Astrocyte (in vitro differentiated cells and primary cell): ENCODE results near the gene HSF2BP. TPM values are rescaled to one million over a fixed set of nuclear protein-coding genes. Genes with fewer than 3 reads are reported as not detected.

Experiments used
- DNase-seq: peaks from one replicate; pipeline ENCODE4 v3.0.0-alpha.2; 2010; ENCODE audit warnings: low read depth
- FAIRE-seq: peaks from 2 replicates; lab custom pipeline; 2011; peaks lifted over from hg19 to GRCh38; lab: Jason Lieb, UNC
- H2AFZ ChIP-seq: 2 replicates; pipeline ENCODE4 v1.6.0; 2012; ENCODE audit warnings: low read depth, low read length, inconsistent platforms
- H3K27ac ChIP-seq: 2 replicates; pipeline ENCODE4 v1.5.1; 2011; ENCODE audit warnings: low read depth, low read length, inconsistent platforms
- H3K27me3 ChIP-seq: 2 replicates; pipeline ENCODE4 v1.6.0; 2011; ENCODE audit warnings: low read length, inconsistent platforms; ENCODE audit not compliant: insufficient read depth
- H3K36me3 ChIP-seq: 2 replicates; pipeline ENCODE4 v1.5.1; 2011; ENCODE audit warnings: low read length, inconsistent platforms; ENCODE audit not compliant: insufficient read depth
- H3K4me1 ChIP-seq: 2 replicates; pipeline ENCODE4 v1.5.1; 2011; ENCODE audit warnings: low read length, inconsistent platforms; ENCODE audit not compliant: insufficient read depth
- H3K4me2 ChIP-seq: 2 replicates; pipeline ENCODE4 v1.6.0; 2012; ENCODE audit warnings: low read length, inconsistent platforms
- H3K4me3 ChIP-seq: 2 replicates; pipeline ENCODE4 v1.5.1; 2011; ENCODE audit warnings: low read depth, mild to moderate bottlenecking, low read length, inconsistent platforms; ENCODE audit not compliant: insufficient read depth
- H3K79me2 ChIP-seq: 2 replicates; pipeline ENCODE4 v1.6.0; 2012; ENCODE audit warnings: mild to moderate bottlenecking, low read length, inconsistent platforms; ENCODE audit not compliant: insufficient read depth
- H3K9ac ChIP-seq: 2 replicates; pipeline ENCODE4 v1.6.0; 2012; ENCODE audit warnings: mild to moderate bottlenecking, low read length, inconsistent platforms
- H3K9me3 ChIP-seq: 2 replicates; pipeline ENCODE4 v1.5.1; 2012; ENCODE audit warnings: low read depth, mild to moderate bottlenecking, low read length, inconsistent platforms; ENCODE audit not compliant: insufficient read depth
- H4K20me1 ChIP-seq: 2 replicates; pipeline ENCODE4 v1.6.0; 2012; ENCODE audit warnings: low read length, inconsistent platforms; ENCODE audit not compliant: insufficient read depth
- H3K27ac Mint-ChIP-seq: one replicate; pipeline ENCODE4 v1.8.0; 2021; ENCODE audit warnings: mild to moderate bottlenecking, mixed read lengths; ENCODE audit not compliant: unreplicated experiment
- H3K27me3 Mint-ChIP-seq: one replicate; pipeline ENCODE4 v1.8.0; 2021; ENCODE audit warnings: low read depth, mixed read lengths; ENCODE audit not compliant: unreplicated experiment
- H3K36me3 Mint-ChIP-seq: one replicate; pipeline ENCODE4 v1.8.0; 2021; ENCODE audit warnings: low read depth, mixed read lengths; ENCODE audit not compliant: unreplicated experiment
- H3K4me1 Mint-ChIP-seq: one replicate; pipeline ENCODE4 v1.8.0; 2021; ENCODE audit warnings: low read depth, mixed read lengths; ENCODE audit not compliant: unreplicated experiment
- H3K4me3 Mint-ChIP-seq: one replicate; pipeline ENCODE4 v1.8.0; 2021; ENCODE audit warnings: mild to moderate bottlenecking, moderate library complexity, mixed read lengths; ENCODE audit not compliant: unreplicated experiment
- H3K9me3 Mint-ChIP-seq: one replicate; pipeline ENCODE4 v1.8.0; 2021; ENCODE audit warnings: mild to moderate bottlenecking, mixed read lengths; ENCODE audit not compliant: unreplicated experiment
- CTCF ChIP-seq: IDR thresholded peaks from 2 replicates; pipeline ENCODE4 v1.5.1; 2011; ENCODE audit warnings: low read depth, mild to moderate bottlenecking, inconsistent platforms, low read length, moderate library complexity; ENCODE audit not compliant: insufficient read depth
- EZH2 ChIP-seq: IDR thresholded peaks from 2 replicates; pipeline ENCODE4 v1.6.1; 2012; ENCODE audit warnings: mild to moderate bottlenecking, low read length, inconsistent platforms; ENCODE audit not compliant: insufficient read depth
- total RNA-seq: library from RNA; stranded (reverse); gene quantifications from 2 replicates; pipeline ENCODE4 v1.2.1, GENCODE V29; 2021

HSF2BP gene
- total RNA-seq, 1 donor from 2014 or later: 3.2 TPM

GRCh38 chr21:43657355-43658087 is 1.8 kb downstream of the HSF2BP start:
- Mint-ChIP-seq H3K4me3 (no peak overlapping the region), H3K27ac (no peak overlapping the region), H3K36me3 (peaks cover 5% of the 10 kb centered on the region), H3K9me3 (no peaks in the 10 kb centered on the region), H3K4me1 (peaks cover 24% of the 10 kb centered on the region), H3K27me3 (no peaks in the 10 kb centered on the region)
- Histone ChIP-seq H3K36me3 (no peaks in the 10 kb centered on the region), H3K4me1 (peaks cover 19% of the 10 kb centered on the region), H3K9me3 (no peaks in the 10 kb centered on the region), H2AFZ (no peak overlapping the region), H3K4me2 (no peak overlapping the region), H3K27ac (no peak overlapping the region), H4K20me1 (peaks cover 15% of the 10 kb centered on the region), H3K4me3 (no peak overlapping the region), H3K79me2 (peaks cover 31% of the 10 kb centered on the region), H3K27me3 (no peaks in the 10 kb centered on the region), H3K9ac (no peak overlapping the region)
- TF ChIP-seq CTCF: no peak
- no peak for TF ChIP-seq EZH2
- no peak for DNase-seq
- FAIRE-seq: no peak

GRCh38 chr21:43654806-43655489 is 4.3 kb downstream of the HSF2BP start:
- peak overlapping the region; percentile 1 for H3K9ac ChIP-seq
- no peaks in the 10 kb centered on the region for H4K20me1 ChIP-seq
- H3K27me3 ChIP-seq: no peaks in the 10 kb centered on the region
- FAIRE-seq (no peak), DNase-seq (peak; percentile 37)
- Mint-ChIP-seq H3K9me3 (no peaks in the 10 kb centered on the region), H3K4me3 (no peak overlapping the region), H3K27ac (peak overlapping the region; percentile 54), H3K27me3 (no peaks in the 10 kb centered on the region), H3K4me1 (peaks cover 9% of the 10 kb centered on the region), H3K36me3 (peaks cover 2% of the 10 kb centered on the region)
- no peaks in the 10 kb centered on the region for H3K36me3 ChIP-seq
- no peaks in the 10 kb centered on the region for H3K9me3 ChIP-seq
- no peak overlapping the region for H3K4me3 ChIP-seq
- peaks cover 12% of the 10 kb centered on the region for H3K4me1 ChIP-seq
- no peak overlapping the region for H2AFZ ChIP-seq
- peak overlapping the region; percentile 40 for H3K4me2 ChIP-seq
- TF ChIP-seq CTCF: no peak
- TF ChIP-seq EZH2: no peak
- H3K79me2 ChIP-seq: peaks cover 5% of the 10 kb centered on the region
- peak overlapping the region; percentile 6 for H3K27ac ChIP-seq

GRCh38 chr21:43653626-43654025 is 5.7 kb downstream of the HSF2BP start:
- no peaks in the 10 kb centered on the region for H3K27me3 ChIP-seq
- Mint-ChIP-seq H3K9me3 (no peaks in the 10 kb centered on the region), H3K4me3 (no peak overlapping the region), H3K27me3 (no peaks in the 10 kb centered on the region), H3K27ac (no peak overlapping the region), H3K36me3 (peaks cover 2% of the 10 kb centered on the region), H3K4me1 (peaks cover 9% of the 10 kb centered on the region)
- no peaks in the 10 kb centered on the region for H3K79me2 ChIP-seq
- no peak for FAIRE-seq
- no peak overlapping the region for H3K4me2 ChIP-seq
- H3K27ac ChIP-seq: no peak overlapping the region
- no peak for DNase-seq
- no peak overlapping the region for H2AFZ ChIP-seq
- TF ChIP-seq EZH2: no peak
- no peak for TF ChIP-seq CTCF
- H3K9me3 ChIP-seq: no peaks in the 10 kb centered on the region
- H3K4me1 ChIP-seq: peaks cover 12% of the 10 kb centered on the region
- H3K36me3 ChIP-seq: no peaks in the 10 kb centered on the region
- H3K4me3 ChIP-seq: no peak overlapping the region
- H3K9ac ChIP-seq: no peak overlapping the region
- no peaks in the 10 kb centered on the region for H4K20me1 ChIP-seq
